ENCODE measurements around the gene ZNF264.
"Not testable (repeated sequence)": the region's sequence is repeated elsewhere in the genome, so short reads cannot be mapped to it uniquely, and the experiment has no call there.

The ZNF264 gene

GRCh38 chr19:57192993-57193392 lies 1.7 kb downstream of the ZNF264 start:
- H3K4me1 ChIP-seq (ENCODE audit: insufficient read depth, poor library complexity, severe bottlenecking) = peaks cover 8% of the 10 kb centered on the region
- no peak overlapping the region for H3K27ac ChIP-seq (ENCODE audit: poor library complexity, severe bottlenecking)
- H3K4me3 ChIP-seq (ENCODE audit: severe bottlenecking) = peak overlapping the region; percentile 91
- H3K27me3 ChIP-seq (ENCODE audit: insufficient read depth, poor library complexity, severe bottlenecking) = no peaks in the 10 kb centered on the region
- H3K9me3 ChIP-seq (ENCODE audit: severe bottlenecking) = no peaks in the 10 kb centered on the region
- ATAC-seq (ENCODE audit: low read depth) = no peak
- TF ChIP-seq, protein P1, sequence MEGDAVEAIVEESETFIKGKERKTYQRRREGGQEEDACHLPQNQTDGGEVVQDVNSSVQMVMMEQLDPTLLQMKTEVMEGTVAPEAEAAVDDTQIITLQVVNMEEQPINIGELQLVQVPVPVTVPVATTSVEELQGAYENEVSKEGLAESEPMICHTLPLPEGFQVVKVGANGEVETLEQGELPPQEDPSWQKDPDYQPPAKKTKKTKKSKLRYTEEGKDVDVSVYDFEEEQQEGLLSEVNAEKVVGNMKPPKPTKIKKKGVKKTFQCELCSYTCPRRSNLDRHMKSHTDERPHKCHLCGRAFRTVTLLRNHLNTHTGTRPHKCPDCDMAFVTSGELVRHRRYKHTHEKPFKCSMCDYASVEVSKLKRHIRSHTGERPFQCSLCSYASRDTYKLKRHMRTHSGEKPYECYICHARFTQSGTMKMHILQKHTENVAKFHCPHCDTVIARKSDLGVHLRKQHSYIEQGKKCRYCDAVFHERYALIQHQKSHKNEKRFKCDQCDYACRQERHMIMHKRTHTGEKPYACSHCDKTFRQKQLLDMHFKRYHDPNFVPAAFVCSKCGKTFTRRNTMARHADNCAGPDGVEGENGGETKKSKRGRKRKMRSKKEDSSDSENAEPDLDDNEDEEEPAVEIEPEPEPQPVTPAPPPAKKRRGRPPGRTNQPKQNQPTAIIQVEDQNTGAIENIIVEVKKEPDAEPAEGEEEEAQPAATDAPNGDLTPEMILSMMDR (IDR thresholded peaks at IDR 0.05; ENCODE audit: poor library complexity, severe bottlenecking) = no peak
- peaks cover 49% of the 10 kb centered on the region for H3K36me3 ChIP-seq (ENCODE audit: low read depth)
- DNase-seq (ENCODE audit: low spot score) = no peak

- peaks cover 66% of the 10 kb centered on the region for H3K36me3 ChIP-seq (ENCODE audit: low read depth)
- not testable (repeated sequence) for H3K9me3 ChIP-seq (ENCODE audit: severe bottlenecking)
These were observed 6.6 kb downstream of the ZNF264 start for GRCh38 chr19:57197874-57198273.

DNA sequence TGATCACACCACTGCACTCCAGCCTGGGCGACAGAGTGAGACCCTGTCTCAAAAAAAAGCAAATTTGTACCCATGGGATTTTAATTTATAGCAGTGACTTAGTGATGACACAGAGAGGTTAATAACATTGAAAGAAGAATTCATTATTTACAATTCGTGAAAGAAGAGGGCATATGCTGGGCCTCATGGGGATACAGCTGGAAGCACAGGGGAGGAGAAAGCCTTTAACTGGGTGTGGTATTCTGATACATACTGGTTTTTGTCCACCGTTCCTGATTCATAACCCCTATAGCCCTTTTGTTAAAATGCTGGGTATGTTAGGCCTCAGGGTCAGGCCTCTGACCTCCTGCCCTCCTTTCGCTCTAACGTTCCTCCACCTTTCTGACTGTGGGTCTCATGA lies 10.9 kb downstream of the ZNF264 start:
- Histone ChIP-seq H3K9me3 (ENCODE audit: severe bottlenecking) (no peaks in the 10 kb centered on the region), H3K27ac (ENCODE audit: poor library complexity, severe bottlenecking) (no peak overlapping the region), H3K4me3 (ENCODE audit: severe bottlenecking) (no peak overlapping the region), H3K36me3 (ENCODE audit: low read depth) (peaks cover 46% of the 10 kb centered on the region), H3K4me1 (ENCODE audit: insufficient read depth, poor library complexity, severe bottlenecking) (no peaks in the 10 kb centered on the region), H3K27me3 (ENCODE audit: insufficient read depth, poor library complexity, severe bottlenecking) (no peaks in the 10 kb centered on the region)
- TF ChIP-seq, protein P1 (IDR thresholded peaks at IDR 0.05; ENCODE audit: poor library complexity, severe bottlenecking) = no peak
- no peak for ATAC-seq (ENCODE audit: low read depth)
- DNase-seq (ENCODE audit: low spot score) = no peak

More at GRCh38 chr19:57197874-57198273, 6.6 kb downstream of the ZNF264 start:
- H3K27ac ChIP-seq (ENCODE audit: poor library complexity, severe bottlenecking); H3K27me3 ChIP-seq (ENCODE audit: insufficient read depth, poor library complexity, severe bottlenecking); ATAC-seq (ENCODE audit: low read depth); H3K4me1 ChIP-seq (ENCODE audit: insufficient read depth, poor library complexity, severe bottlenecking); DNase-seq (ENCODE audit: low spot score); H3K4me3 ChIP-seq (ENCODE audit: severe bottlenecking): not testable (repeated sequence)

- no peaks in the 10 kb centered on the region for H3K9me3 ChIP-seq (ENCODE audit: severe bottlenecking)
- H3K27me3 ChIP-seq (ENCODE audit: insufficient read depth, poor library complexity, severe bottlenecking) = no peaks in the 10 kb centered on the region
- no peak overlapping the region for H3K27ac ChIP-seq (ENCODE audit: poor library complexity, severe bottlenecking)
- no peak for ATAC-seq (ENCODE audit: low read depth)
- TF ChIP-seq, protein P1 (IDR thresholded peaks at IDR 0.05; ENCODE audit: poor library complexity, severe bottlenecking) = no peak
- no peak for DNase-seq (ENCODE audit: low spot score)
- H3K4me3 ChIP-seq (ENCODE audit: severe bottlenecking) = no peak overlapping the region
- no peaks in the 10 kb centered on the region for H3K4me1 ChIP-seq (ENCODE audit: insufficient read depth, poor library complexity, severe bottlenecking)
- H3K36me3 ChIP-seq (ENCODE audit: low read depth) = peaks cover 78% of the 10 kb centered on the region
These were observed 19.1 kb downstream of the ZNF264 start for GRCh38 chr19:57210381-57210780.

DNA sequence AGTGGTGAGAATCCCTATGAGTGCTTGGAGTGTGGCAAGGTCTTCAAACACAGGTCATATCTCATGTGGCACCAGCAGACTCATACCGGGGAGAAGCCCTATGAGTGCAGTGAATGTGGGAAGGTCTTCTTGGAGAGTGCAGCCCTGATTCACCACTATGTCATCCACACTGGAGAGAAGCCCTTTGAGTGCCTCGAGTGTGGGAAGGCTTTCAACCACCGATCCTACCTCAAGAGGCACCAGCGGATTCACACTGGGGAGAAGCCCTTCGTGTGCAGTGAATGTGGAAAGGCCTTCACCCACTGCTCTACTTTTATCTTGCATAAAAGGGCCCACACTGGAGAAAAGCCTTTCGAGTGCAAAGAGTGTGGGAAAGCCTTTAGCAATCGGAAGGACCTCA lies 20.8 kb downstream of the ZNF264 start:
- Histone ChIP-seq H3K9me3 (ENCODE audit: severe bottlenecking) (no peaks in the 10 kb centered on the region), H3K27me3 (ENCODE audit: insufficient read depth, poor library complexity, severe bottlenecking) (no peaks in the 10 kb centered on the region), H3K27ac (ENCODE audit: poor library complexity, severe bottlenecking) (no peak overlapping the region), H3K36me3 (ENCODE audit: low read depth) (peaks cover 85% of the 10 kb centered on the region), H3K4me3 (ENCODE audit: severe bottlenecking) (no peak overlapping the region), H3K4me1 (ENCODE audit: insufficient read depth, poor library complexity, severe bottlenecking) (no peaks in the 10 kb centered on the region)
- TF ChIP-seq, protein P1 (IDR thresholded peaks at IDR 0.05; ENCODE audit: poor library complexity, severe bottlenecking) = no peak
- no peak for DNase-seq (ENCODE audit: low spot score)
- ATAC-seq (ENCODE audit: low read depth) = no peak

Measured in RWPE2 (cell line).